ENCODE results near the gene MAP3K10.

GRCh38 chr19:40243181-40243580 is 52.0 kb downstream of the MAP3K10 start:
- TF ChIP-seq CTCF (IDR thresholded peaks at IDR 0.05) (no peak), POLR2A (IDR thresholded peaks at IDR 0.05) (no peak)

Data from testis (tissue), 2 donors.